Caco-2 (cell line): Measurements from ENCODE around the gene BARX1. TPM values are rescaled to one million over a fixed set of nuclear protein-coding genes. Genes with fewer than 3 reads are reported as not detected.

Source experiments
- BruUV-seq: library from RNA; stranded (reverse); fragments of 400-500 nt; replicated peaks from 2 replicates; lab custom pipeline; 2021; lab: Mats Ljungman, UMichigan
- CTCF ChIA-PET: fragments of 300-600 bp; sonication (Branson Sonifier 250); formaldehyde crosslinking; loops from one replicate; lab custom pipeline; 2022; ENCODE audit warnings: antibody characterized with exemption; lab: Charles Lee
- POLR2A ChIA-PET: fragments of 300-600 bp; sonication (Branson Sonifier 250); formaldehyde crosslinking; loops from one replicate; lab custom pipeline; 2022; ENCODE audit warnings: antibody characterized with exemption; lab: Charles Lee
- DNase-seq, 2 experiments: peaks; one replicate each; pipeline versions ENCODE4 v3.0.0 to v3.0.0-alpha.2; 2020 to 2022
- H3K27me3 ChIP-seq: replicated peaks from 2 replicates; pipeline ENCODE4 v1.6.0; 2011; ENCODE audit warnings: low read length; ENCODE audit not compliant: control insufficient read depth, insufficient read depth
- H3K36me3 ChIP-seq: 2 replicates; pipeline ENCODE4 v1.5.1; 2011; ENCODE audit warnings: low read length; ENCODE audit not compliant: control insufficient read depth, insufficient read depth
- H3K4me1 ChIP-seq: fragments of 250-450 bp; sonication (Bioruptor Pico); 2 replicates; pipeline ENCODE4 v1.5.1; 2020; ENCODE audit warnings: mild to moderate bottlenecking
- H3K4me3 ChIP-seq: 2 replicates; pipeline ENCODE4 v1.5.1; 2011; ENCODE audit warnings: low read depth, mild to moderate bottlenecking, control low read depth, low read length
- H3K9me3 ChIP-seq: fragments of 250-450 bp; sonication (Bioruptor Pico); 2 replicates; pipeline ENCODE4 v1.5.1; 2020; ENCODE audit warnings: mild to moderate bottlenecking, moderate library complexity
- H3K27ac Mint-ChIP-seq: one replicate; pipeline ENCODE4 v1.8.0; 2022; ENCODE audit warnings: mixed read lengths; ENCODE audit not compliant: unreplicated experiment
- H3K27me3 Mint-ChIP-seq: one replicate; pipeline ENCODE4 v1.8.0; 2022; ENCODE audit warnings: mixed read lengths; ENCODE audit not compliant: insufficient read depth, unreplicated experiment
- H3K36me3 Mint-ChIP-seq: one replicate; pipeline ENCODE4 v1.8.0; 2022; ENCODE audit warnings: mild to moderate bottlenecking, mixed read lengths; ENCODE audit not compliant: insufficient read depth, unreplicated experiment
- H3K4me1 Mint-ChIP-seq: one replicate; pipeline ENCODE4 v1.8.0; 2022; ENCODE audit warnings: low read depth, mixed read lengths; ENCODE audit not compliant: unreplicated experiment
- H3K4me3 Mint-ChIP-seq: one replicate; pipeline ENCODE4 v1.8.0; 2022; ENCODE audit warnings: mild to moderate bottlenecking, moderate library complexity, mixed read lengths; ENCODE audit not compliant: unreplicated experiment
- H3K9me3 Mint-ChIP-seq: one replicate; pipeline ENCODE4 v1.8.0; 2022; ENCODE audit warnings: mixed read lengths; ENCODE audit not compliant: unreplicated experiment
- intact Hi-C: fragments of 100-400 bp; cut with micrococcal nuclease; formaldehyde crosslinking; loops from one replicate; pipeline ENCODE4 v1.10.0; 2022; ENCODE audit not compliant: unreplicated experiment
- total RNA-seq: library from RNA; stranded (reverse); gene quantifications from 2 replicates; pipeline ENCODE4 v1.2.3, GENCODE V29; 2022
- TF ChIP-seq, protein P1 (sequence below), 2 experiments: fragments of 200-600 bp in 1 of 2; IDR thresholded peaks; 1 replicate in 1 of 2; 2 replicates in 1 of 2; pipeline versions ENCODE4 v1.5.1 to v1.8.0; 2011 to 2022; ENCODE audit warnings: antibody characterized with exemption in 1 of 2, control low read depth in 1 of 2, inconsistent platforms in 1 of 2, low read depth in 1 of 2, low read length in 1 of 2, mild to moderate bottlenecking in 1 of 2, moderate library complexity in 1 of 2; ENCODE audit not compliant: insufficient read depth in 1 of 2, severe bottlenecking in 1 of 2, unreplicated experiment in 1 of 2

The BARX1 gene
- total RNA-seq, 1 experiment from 2014 or later, result not detected

DNA sequence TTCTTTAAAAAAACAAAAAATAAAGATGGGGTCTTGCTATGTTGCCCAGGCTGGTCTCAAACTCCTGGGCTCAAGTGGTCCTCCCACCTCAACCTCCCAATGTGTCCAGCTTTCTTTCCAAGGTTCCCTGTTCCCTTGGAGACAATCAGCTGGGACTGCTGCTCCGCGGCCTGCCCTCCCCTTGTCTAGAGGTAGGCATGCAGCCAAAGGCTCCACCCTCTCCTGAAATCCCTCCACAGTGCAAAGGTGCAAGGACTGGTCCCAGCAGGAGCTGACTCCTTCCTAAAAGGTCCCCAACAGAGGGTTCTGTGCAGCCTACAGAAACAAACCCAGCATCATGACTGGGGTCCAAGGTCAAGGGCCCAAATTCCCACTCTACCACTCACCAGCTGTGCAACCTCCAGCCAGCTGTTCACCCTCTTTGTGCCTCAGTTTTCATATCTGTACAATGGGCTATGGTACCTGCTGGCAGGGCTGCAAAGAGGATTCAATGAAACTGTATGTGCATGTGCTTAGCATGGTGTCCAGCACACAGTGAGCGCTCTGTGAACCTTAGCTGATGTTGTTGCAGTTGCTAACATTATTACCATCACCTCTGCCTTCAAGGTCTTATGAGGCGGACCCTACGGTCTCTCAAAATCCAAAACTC lies 47.5 kb downstream of the BARX1 start:
- ChIA-PET CTCF (no interaction called here), POLR2A (no interaction called here)
- Mint-ChIP-seq H3K27me3 (peaks cover 2% of the 10 kb centered on the region), H3K9me3 (no peaks in the 10 kb centered on the region), H3K4me3 (no peak overlapping the region), H3K27ac (no peak overlapping the region), H3K36me3 (no peaks in the 10 kb centered on the region), H3K4me1 (no peaks in the 10 kb centered on the region)
- no peaks in the 10 kb centered on the region for H3K27me3 ChIP-seq
- H3K4me1 ChIP-seq, result no peaks in the 10 kb centered on the region
- H3K36me3 ChIP-seq, result no peaks in the 10 kb centered on the region
- H3K4me3 ChIP-seq, result no peak overlapping the region
- intact Hi-C loops, result no loop called here
- no TSS peak for BruUV-seq
- no peaks in the 10 kb centered on the region for H3K9me3 ChIP-seq
- no peak for DNase-seq
- TF ChIP-seq, protein P1, sequence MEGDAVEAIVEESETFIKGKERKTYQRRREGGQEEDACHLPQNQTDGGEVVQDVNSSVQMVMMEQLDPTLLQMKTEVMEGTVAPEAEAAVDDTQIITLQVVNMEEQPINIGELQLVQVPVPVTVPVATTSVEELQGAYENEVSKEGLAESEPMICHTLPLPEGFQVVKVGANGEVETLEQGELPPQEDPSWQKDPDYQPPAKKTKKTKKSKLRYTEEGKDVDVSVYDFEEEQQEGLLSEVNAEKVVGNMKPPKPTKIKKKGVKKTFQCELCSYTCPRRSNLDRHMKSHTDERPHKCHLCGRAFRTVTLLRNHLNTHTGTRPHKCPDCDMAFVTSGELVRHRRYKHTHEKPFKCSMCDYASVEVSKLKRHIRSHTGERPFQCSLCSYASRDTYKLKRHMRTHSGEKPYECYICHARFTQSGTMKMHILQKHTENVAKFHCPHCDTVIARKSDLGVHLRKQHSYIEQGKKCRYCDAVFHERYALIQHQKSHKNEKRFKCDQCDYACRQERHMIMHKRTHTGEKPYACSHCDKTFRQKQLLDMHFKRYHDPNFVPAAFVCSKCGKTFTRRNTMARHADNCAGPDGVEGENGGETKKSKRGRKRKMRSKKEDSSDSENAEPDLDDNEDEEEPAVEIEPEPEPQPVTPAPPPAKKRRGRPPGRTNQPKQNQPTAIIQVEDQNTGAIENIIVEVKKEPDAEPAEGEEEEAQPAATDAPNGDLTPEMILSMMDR (IDR thresholded peaks at IDR 0.05; ENCODE audit: insufficient read depth in 1 of 2, low read depth in 1 of 2, low read length in 1 of 2, severe bottlenecking in 1 of 2, unreplicated experiment in 1 of 2), result no peak

DNA sequence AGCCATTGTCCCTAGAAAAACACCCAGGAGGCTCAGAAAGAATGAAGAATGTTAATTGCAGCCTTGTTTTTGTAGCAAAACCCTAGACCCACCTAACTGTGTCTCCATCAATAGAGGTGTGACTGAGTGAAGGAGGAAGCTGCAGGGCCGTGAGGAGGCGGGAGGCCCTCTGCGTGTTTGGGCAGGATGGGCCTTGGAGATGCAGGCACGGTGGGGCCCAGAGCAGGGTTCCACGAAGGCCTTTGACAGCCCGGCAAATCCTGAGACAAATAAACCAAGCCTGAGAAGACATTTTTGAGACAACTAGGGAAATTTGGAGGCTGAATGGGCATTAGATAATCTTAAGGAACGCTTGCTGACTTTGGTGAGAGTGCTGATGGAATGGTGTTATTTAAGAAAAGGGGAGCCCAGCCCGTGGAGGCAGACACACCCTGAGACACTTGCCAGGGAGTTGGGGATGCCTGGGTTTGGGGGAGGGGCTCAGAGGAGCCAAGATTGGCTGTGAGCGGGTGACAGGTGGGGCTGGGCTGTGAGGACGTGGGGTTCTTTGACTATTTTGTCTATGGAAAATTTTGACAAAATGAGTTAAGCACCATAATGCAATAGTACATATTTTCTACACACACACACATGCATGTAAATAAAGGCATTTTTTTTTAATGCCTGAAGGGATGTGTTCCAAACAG lies 48.8 kb downstream of the BARX1 start:
- Mint-ChIP-seq H3K4me1 (no peaks in the 10 kb centered on the region), H3K4me3 (no peak overlapping the region), H3K9me3 (no peaks in the 10 kb centered on the region), H3K27me3 (peaks cover 2% of the 10 kb centered on the region), H3K27ac (no peak overlapping the region), H3K36me3 (no peaks in the 10 kb centered on the region)
- intact Hi-C loops, result no loop called here
- Histone ChIP-seq H3K9me3 (no peaks in the 10 kb centered on the region), H3K4me3 (no peak overlapping the region), H3K4me1 (no peaks in the 10 kb centered on the region), H3K36me3 (no peaks in the 10 kb centered on the region), H3K27me3 (no peaks in the 10 kb centered on the region)
- no peak for DNase-seq
- BruUV-seq, result no TSS peak
- TF ChIP-seq, protein P1 (IDR thresholded peaks at IDR 0.05; ENCODE audit: insufficient read depth in 1 of 2, low read depth in 1 of 2, low read length in 1 of 2, severe bottlenecking in 1 of 2, unreplicated experiment in 1 of 2), result no peak
- ChIA-PET POLR2A (no interaction called here), CTCF (no interaction called here)

DNA sequence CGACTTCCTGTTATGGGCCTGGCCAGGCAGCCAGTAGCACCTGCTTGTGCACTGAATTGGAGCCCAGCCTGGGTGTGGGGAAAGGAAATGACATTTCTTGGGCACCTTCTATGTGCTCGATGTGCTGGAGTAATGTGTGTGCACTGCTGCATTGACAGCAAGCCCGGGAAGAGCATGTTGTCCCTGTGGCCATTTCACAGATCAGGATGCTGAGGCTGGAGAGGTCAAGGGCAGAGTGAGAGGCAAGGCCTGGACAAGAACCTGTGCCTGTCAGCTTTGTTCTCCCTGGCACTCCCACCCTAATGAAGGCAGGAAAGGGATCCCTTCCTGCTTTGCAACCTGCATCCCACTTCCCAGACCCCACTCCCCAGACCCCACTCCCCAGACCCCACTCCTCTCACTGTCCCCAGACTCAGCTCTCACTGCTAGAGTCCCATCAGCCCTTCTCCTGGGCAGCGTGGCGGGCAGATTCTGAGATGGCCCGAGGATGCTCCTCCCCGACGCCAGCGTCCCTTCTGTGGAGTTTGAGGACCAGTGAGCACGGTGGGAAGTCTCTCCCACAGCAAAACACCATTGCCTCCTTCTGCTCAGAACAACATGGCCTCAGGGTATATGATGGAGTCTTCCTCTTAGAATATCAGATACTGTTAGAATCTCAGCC lies 49.6 kb downstream of the BARX1 start:
- BruUV-seq, result no TSS peak
- ChIA-PET CTCF (no interaction called here), POLR2A (no interaction called here)
- Histone ChIP-seq H3K36me3 (no peaks in the 10 kb centered on the region), H3K9me3 (no peaks in the 10 kb centered on the region), H3K4me1 (no peaks in the 10 kb centered on the region), H3K27me3 (no peaks in the 10 kb centered on the region), H3K4me3 (no peak overlapping the region)
- Mint-ChIP-seq H3K4me1 (no peaks in the 10 kb centered on the region), H3K27me3 (peaks cover 2% of the 10 kb centered on the region), H3K27ac (no peak overlapping the region), H3K9me3 (no peaks in the 10 kb centered on the region), H3K4me3 (no peak overlapping the region), H3K36me3 (no peaks in the 10 kb centered on the region)
- TF ChIP-seq, protein P1 (IDR thresholded peaks at IDR 0.05; ENCODE audit: insufficient read depth in 1 of 2, low read depth in 1 of 2, low read length in 1 of 2, severe bottlenecking in 1 of 2, unreplicated experiment in 1 of 2), result no peak
- intact Hi-C loops, result no loop called here
- DNase-seq, result no peak
